NCI-H345 treated with DMSO at 0.1 percent for 48 hours (cell line): ENCODE results near the gene ACP4.
A peak's percentile ranks its signal among the peaks of the same experiment; 100 is the strongest.
"Not testable (repeated sequence)": the region's sequence is repeated elsewhere in the genome, so short reads cannot be mapped to it uniquely, and the experiment has no call there.

Source experiments
- DNase-seq: peaks from one replicate; lab custom pipeline; 2025; ENCODE audit not compliant: unreplicated experiment; lab: John Stamatoyannopoulos, UW

The ACP4 gene

GRCh38 chr19:50796634-50797428 is 6.6 kb downstream of the ACP4 start:
- DNase-seq, result no peak

DNA sequence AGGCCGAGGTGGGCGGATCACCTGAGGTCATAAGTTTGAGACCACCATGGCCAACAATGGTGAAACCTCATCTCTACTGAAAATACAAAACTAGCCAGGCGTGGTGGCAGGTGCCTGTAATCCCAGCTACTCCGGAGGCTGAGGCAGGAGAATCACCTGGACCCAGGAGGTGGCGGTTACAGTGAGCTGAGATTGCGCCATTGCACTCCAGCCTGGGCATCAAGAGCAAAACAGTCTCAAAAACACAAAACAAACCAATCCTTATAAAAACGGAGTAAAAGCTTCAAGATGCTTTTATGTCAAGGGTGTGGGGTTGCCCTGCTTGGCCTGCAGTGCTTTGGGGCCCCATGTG is 7.2 kb downstream of the ACP4 start:
- no peak for DNase-seq

GRCh38 chr19:50797781-50798658 is 7.8 kb downstream of the ACP4 start:
- DNase-seq, result no peak

- no peak for DNase-seq
Observed at GRCh38 chr19:50798659-50799546, 8.7 kb downstream of the ACP4 start.

DNA sequence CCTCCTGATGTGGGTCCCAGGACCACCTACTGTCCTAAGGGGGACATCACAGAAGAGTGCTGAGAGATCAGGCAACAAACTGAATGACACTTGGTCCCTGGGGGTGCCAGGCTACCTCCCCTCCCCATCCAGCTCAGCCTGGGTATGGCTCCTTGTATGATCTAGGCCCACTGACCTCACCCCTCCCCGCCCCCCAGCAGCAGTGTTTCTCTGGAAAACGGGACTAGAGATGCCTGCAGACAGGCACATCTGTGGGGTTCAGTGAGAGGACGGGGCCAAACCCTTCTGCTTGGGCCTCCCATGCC is 9.3 kb downstream of the ACP4 start:
- DNase-seq, result no peak

DNA sequence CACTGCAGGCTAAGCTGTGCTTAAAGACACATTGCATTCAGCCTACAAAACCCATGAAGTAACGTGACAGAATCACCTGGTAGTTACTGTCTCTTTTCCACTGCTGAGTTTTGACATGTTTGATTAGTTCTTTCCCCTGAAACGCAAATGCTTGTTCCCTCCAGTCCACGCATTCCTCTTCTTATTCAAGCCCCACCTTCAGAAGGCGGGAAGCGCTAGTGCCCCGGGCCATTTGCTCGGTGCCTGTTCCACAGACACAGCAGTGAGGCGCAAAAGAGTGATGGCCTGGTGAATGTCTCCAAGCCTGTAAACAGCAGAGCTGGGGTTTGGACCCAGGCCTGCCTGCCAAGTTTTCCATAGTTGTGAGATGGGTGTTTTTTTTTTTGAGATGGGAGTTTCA is 10.9 kb downstream of the ACP4 start:
- DNase-seq, result no peak

- no peak for DNase-seq
Observed at GRCh38 chr19:50803633-50804419, 13.6 kb downstream of the ACP4 start.

DNA sequence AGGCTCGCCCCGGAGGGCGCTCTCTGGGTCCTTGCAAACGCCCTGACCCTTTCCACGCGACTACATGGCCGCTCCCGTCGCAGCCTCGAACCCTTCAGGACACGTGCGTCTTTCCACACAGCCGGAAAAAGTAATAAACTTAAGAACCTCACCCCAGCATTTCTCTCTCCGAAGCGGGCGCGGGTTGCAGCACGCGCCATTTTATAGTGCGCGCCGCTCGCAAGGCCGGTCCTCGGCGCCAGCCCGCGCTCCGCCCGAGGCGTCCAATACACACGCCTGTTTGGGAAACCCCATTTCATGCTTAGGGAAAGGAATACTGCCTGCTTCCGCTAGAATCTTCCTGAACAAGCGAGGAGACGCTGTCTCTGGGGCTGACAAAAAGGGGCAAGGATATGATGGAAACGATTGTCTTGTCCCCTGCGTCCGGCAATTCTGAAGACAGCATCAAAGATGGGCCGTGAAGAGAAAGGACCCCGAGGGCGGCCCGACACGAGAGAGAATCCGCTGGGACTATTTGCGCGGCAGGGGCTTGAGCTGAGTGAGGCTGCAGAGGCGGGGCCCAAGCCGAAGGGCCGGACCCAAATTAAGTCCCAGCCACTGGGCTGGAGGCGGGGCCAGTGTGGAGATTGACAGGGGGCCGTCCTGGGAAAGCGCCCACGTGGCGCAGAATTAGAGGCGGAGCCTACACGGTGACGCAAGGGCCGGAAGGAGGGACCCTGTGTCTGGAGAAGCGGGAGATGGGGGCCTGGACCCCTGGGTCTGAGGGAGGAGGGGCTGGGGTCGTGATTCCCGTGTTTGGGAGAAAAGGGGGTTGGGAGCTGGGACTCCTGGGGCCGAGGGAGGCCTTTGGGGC is 14.4 kb downstream of the ACP4 start:
- peak; percentile 89 for DNase-seq

- no peak for DNase-seq
Observed at GRCh38 chr19:50808856-50809255, 18.6 kb downstream of the ACP4 start.

GRCh38 chr19:50811622-50812238 is 21.5 kb downstream of the ACP4 start:
- DNase-seq, result not testable (repeated sequence)

DNA sequence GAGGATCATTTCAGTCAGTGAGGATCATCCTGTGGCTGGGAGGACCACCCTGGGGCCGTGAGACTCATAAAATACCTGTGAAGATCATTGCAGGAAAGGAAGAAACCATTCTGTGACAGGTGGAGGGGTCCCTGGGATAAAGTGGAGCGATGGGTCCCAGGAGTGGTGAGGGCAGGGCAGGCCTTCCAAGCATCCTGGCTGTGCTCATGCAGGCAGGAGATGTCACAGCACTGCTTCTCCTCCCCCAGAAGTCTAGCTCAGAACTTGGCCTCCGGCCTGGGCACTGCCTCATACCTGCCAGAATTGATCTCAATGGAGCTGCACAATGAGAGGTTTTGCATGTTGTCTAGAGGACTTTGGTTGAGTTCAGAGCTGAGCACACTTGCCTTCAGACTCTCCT is 22.3 kb downstream of the ACP4 start:
- no peak for DNase-seq

DNA sequence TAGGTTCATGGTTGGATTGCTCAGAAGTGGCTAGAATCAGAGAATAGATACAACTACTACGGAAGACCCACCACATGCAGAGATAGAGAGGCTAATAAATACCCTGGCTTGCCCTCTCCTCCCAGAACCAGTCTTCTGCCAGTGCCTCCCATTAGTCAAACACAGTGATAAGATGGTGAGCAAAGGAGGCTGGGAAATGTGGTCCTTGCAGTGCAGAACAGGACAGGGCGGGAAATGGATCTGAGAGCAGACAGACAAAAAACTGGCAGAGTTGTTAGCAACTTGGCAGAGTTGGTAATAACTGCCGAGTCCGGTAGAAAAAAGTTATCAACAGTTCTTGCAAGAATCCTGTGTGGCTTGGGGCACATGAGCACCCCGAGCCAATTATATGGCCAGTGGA is 24.7 kb downstream of the ACP4 start:
- DNase-seq, result no peak

- no peak for DNase-seq
Observed at GRCh38 chr19:50815439-50815838, 25.2 kb downstream of the ACP4 start.

GRCh38 chr19:50817941-50818858 is 28.0 kb downstream of the ACP4 start:
- no peak for DNase-seq

- DNase-seq, result no peak
Observed at GRCh38 chr19:50818859-50819472, 28.8 kb downstream of the ACP4 start.

DNA sequence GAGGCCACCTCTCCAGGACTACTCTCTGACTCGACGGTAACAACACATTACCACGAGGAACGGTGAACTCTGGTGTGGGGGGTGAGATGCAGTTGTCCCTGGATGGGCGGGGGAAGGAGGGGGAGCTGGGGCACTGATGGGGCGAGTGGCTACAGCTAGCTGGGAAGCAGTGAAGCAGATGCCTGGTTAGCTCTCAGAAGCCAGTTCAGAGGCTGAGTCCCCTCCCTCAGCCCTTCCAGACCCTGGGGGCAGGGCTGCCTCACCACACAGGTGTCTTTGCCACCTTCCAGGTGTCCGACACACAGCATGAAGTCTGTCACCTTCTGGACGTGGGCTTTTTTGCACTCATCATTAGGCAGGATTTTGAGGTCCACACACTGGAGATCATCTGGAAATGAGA is 29.4 kb downstream of the ACP4 start:
- DNase-seq, result no peak

- DNase-seq, result no peak
Observed at GRCh38 chr19:50820086-50820485, 29.9 kb downstream of the ACP4 start.
